ENCODE results near the gene INAFM2. TPM values are rescaled to one million over a fixed set of nuclear protein-coding genes. Genes with fewer than 3 reads are reported as not detected.

INAFM2 gene
- total RNA-seq, 1 donor from 2014 or later, result 14.9 TPM

- no peak for DNase-seq (ENCODE audit: low read depth)
- Histone ChIP-seq H3K36me3 (ENCODE audit: control insufficient read depth, insufficient read depth, low read length) (no peaks in the 10 kb centered on the region), H3K27me3 (ENCODE audit: control insufficient read depth, insufficient read depth, low read length) (peaks cover 28% of the 10 kb centered on the region), H3K4me3 (ENCODE audit: low read depth, low read length) (no peak overlapping the region)
- no peak for TF ChIP-seq CTCF (IDR thresholded peaks at IDR 0.05; ENCODE audit: insufficient read depth, low read length, poor library complexity, severe bottlenecking)
Observed at GRCh38 chr15:40366457-40367370, 43.2 kb downstream of the INAFM2 start.

GRCh38 chr15:40367371-40367685 is 43.8 kb downstream of the INAFM2 start:
- H3K4me3 ChIP-seq (ENCODE audit: low read depth, low read length), result no peak overlapping the region
- H3K36me3 ChIP-seq (ENCODE audit: control insufficient read depth, insufficient read depth, low read length), result no peaks in the 10 kb centered on the region
- TF ChIP-seq CTCF (IDR thresholded peaks at IDR 0.05; ENCODE audit: insufficient read depth, low read length, poor library complexity, severe bottlenecking), result no peak
- H3K27me3 ChIP-seq (ENCODE audit: control insufficient read depth, insufficient read depth, low read length), result peaks cover 22% of the 10 kb centered on the region
- DNase-seq (ENCODE audit: low read depth), result no peak

- DNase-seq (ENCODE audit: low read depth), result peak; percentile 66
- Histone ChIP-seq H3K27me3 (ENCODE audit: control insufficient read depth, insufficient read depth, low read length) (peaks cover 22% of the 10 kb centered on the region), H3K4me3 (ENCODE audit: low read depth, low read length) (peak overlapping the region; percentile 24), H3K36me3 (ENCODE audit: control insufficient read depth, insufficient read depth, low read length) (no peaks in the 10 kb centered on the region)
- TF ChIP-seq CTCF (IDR thresholded peaks at IDR 0.05; ENCODE audit: insufficient read depth, low read length, poor library complexity, severe bottlenecking), result peak; percentile 49
Observed at GRCh38 chr15:40367686-40368611, 44.5 kb downstream of the INAFM2 start.

GRCh38 chr15:40368719-40369473 is 45.4 kb downstream of the INAFM2 start:
- Histone ChIP-seq H3K4me3 (ENCODE audit: low read depth, low read length) (no peak overlapping the region), H3K36me3 (ENCODE audit: control insufficient read depth, insufficient read depth, low read length) (no peaks in the 10 kb centered on the region), H3K27me3 (ENCODE audit: control insufficient read depth, insufficient read depth, low read length) (peaks cover 19% of the 10 kb centered on the region)
- no peak for DNase-seq (ENCODE audit: low read depth)
- no peak for TF ChIP-seq CTCF (IDR thresholded peaks at IDR 0.05; ENCODE audit: insufficient read depth, low read length, poor library complexity, severe bottlenecking)

- no peak for TF ChIP-seq CTCF (IDR thresholded peaks at IDR 0.05; ENCODE audit: insufficient read depth, low read length, poor library complexity, severe bottlenecking)
- H3K4me3 ChIP-seq (ENCODE audit: low read depth, low read length), result no peak overlapping the region
- H3K27me3 ChIP-seq (ENCODE audit: control insufficient read depth, insufficient read depth, low read length), result peaks cover 19% of the 10 kb centered on the region
- no peaks in the 10 kb centered on the region for H3K36me3 ChIP-seq (ENCODE audit: control insufficient read depth, insufficient read depth, low read length)
- DNase-seq (ENCODE audit: low read depth), result no peak
Observed at GRCh38 chr15:40369474-40369869, 46.0 kb downstream of the INAFM2 start.
